ENCODE measurements around the gene DDX6. TPM values are rescaled to one million over a fixed set of nuclear protein-coding genes. Genes with fewer than 3 reads are reported as not detected.

Gene DDX6
- total and polyA plus RNA-seq, 2 of the 8 experiments (the other 6 are each of a cell fraction or from before 2014, with no cell fraction given): 29.8 to 181 TPM

GRCh38 chr11:118827118-118827517, 36.2 kb upstream of the DDX6 start:
- Histone ChIP-seq H2AFZ (ENCODE audit: low read length) (no peak overlapping the region), H2AK5ac (ENCODE audit: low read depth, low read length) (no peak overlapping the region), H3K27me3 (replicated peaks in 1 of 4; ENCODE audit: control insufficient read depth in 3 of 4, extremely low read depth in 1 of 4, insufficient read depth in 3 of 4, low read length in 3 of 4) (no peaks in the 10 kb centered on the region), H3K23me2 (ENCODE audit: low read depth, low read length) (no peaks in the 10 kb centered on the region), H2BK12ac (ENCODE audit: low read depth, low read length) (no peak overlapping the region), H2BK15ac (ENCODE audit: low read length) (no peak overlapping the region), H3K27ac (ENCODE audit: low read depth, low read length) (no peak overlapping the region), H4K5ac (ENCODE audit: insufficient read length, low read depth, low read length) (no peak overlapping the region), H3K79me2 (ENCODE audit: control insufficient read depth in 1 of 2, insufficient read depth in 2 of 2, low read length in 2 of 2) (no peaks in the 10 kb centered on the region), H2BK5ac (ENCODE audit: low read depth, low read length) (no peak overlapping the region), H3K4ac (replicated peaks; ENCODE audit: insufficient read length, low read depth, low read length) (no peak overlapping the region), H3K4me2 (ENCODE audit: insufficient read depth in 1 of 2, low read depth in 2 of 2, low read length in 2 of 2) (no peak overlapping the region), H3K9ac (replicated peaks in 1 of 4; ENCODE audit: extremely low read depth in 1 of 4, low read depth in 3 of 4, low read length in 3 of 4) (no peak overlapping the region), H3K23ac (ENCODE audit: insufficient read length) (no peak overlapping the region), H3K18ac (ENCODE audit: extremely low read depth, low read length) (no peak overlapping the region), H3K9me3 (ENCODE audit: insufficient read depth in 2 of 2, low read depth in 1 of 2, low read length in 1 of 2) (no peaks in the 10 kb centered on the region), H4K91ac (replicated peaks; ENCODE audit: insufficient read length, low read length) (no peak overlapping the region), H3K4me1 (replicated peaks in 1 of 4; ENCODE audit: control insufficient read depth in 3 of 4, insufficient read depth in 4 of 4, low read length in 3 of 4) (no peaks in the 10 kb centered on the region), H4K20me1 (replicated peaks in 1 of 2; ENCODE audit: control insufficient read depth in 1 of 2, insufficient read depth in 2 of 2, low read length in 2 of 2) (no peaks in the 10 kb centered on the region), H2BK120ac (replicated peaks; ENCODE audit: low read depth, low read length) (no peak overlapping the region), H3K79me1 (ENCODE audit: low read depth, low read length) (no peaks in the 10 kb centered on the region), H3K4me3 (ENCODE audit: extremely low read depth in 1 of 4, insufficient read depth in 2 of 4, low read depth in 3 of 4, low read length in 4 of 4) (no peak overlapping the region), H3K36me3 (ENCODE audit: control insufficient read depth in 2 of 4, insufficient read depth in 4 of 4, low read length in 3 of 4) (no peaks in the 10 kb centered on the region), H2BK20ac (ENCODE audit: low read length) (no peak overlapping the region), H4K8ac (ENCODE audit: extremely low read depth, insufficient read depth, low read length) (no peak overlapping the region), H3K14ac (ENCODE audit: insufficient read length) (no peak overlapping the region), H3K56ac (replicated peaks; ENCODE audit: insufficient read length, low read depth, low read length) (no peak overlapping the region)
- FAIRE-seq (no peak), DNase-seq (ENCODE audit: low read depth in 1 of 2, low spot score in 2 of 2) (no peak)
- CTCF ChIA-PET (ENCODE audit: partially characterized antibody): interaction anchor here (0.6 to 1.3 kb wide), 2 partner anchors 9 to 155 kb away, joined by 3 read pairs; no protein-coding TSS in a partner anchor
- POLR2A ChIA-PET (ENCODE audit: partially characterized antibody): no interaction called here
- 82% methylated on average over 7 of the region's 7 CpGs; no CpG with 5 or more reads in 1 of the 2 experiments for WGBS, 2 experiments (ENCODE audit: extremely low coverage in 1 of 2, insufficient coverage in 1 of 2, insufficient read length in 1 of 2, insufficient replicate concordance in 2 of 2, low coverage in 1 of 2, low lambda C conversion rate in 2 of 2, missing lambda C conversion rate in 1 of 2)
- TF ChIP-seq FOSL1 (IDR thresholded peaks at IDR 0.05; ENCODE audit: insufficient read depth, low read depth, low read length) (no peak), BCL11A (IDR thresholded peaks at IDR 0.05; ENCODE audit: low read depth in 2 of 2, low read length in 2 of 2) (no peak), KDM5A (IDR thresholded peaks at IDR 0.05; ENCODE audit: low read length) (no peak), SP4 (IDR thresholded peaks at IDR 0.05; ENCODE audit: low read length) (no peak)
